ENCODE results near the gene TSFM.

The TSFM gene

DNA sequence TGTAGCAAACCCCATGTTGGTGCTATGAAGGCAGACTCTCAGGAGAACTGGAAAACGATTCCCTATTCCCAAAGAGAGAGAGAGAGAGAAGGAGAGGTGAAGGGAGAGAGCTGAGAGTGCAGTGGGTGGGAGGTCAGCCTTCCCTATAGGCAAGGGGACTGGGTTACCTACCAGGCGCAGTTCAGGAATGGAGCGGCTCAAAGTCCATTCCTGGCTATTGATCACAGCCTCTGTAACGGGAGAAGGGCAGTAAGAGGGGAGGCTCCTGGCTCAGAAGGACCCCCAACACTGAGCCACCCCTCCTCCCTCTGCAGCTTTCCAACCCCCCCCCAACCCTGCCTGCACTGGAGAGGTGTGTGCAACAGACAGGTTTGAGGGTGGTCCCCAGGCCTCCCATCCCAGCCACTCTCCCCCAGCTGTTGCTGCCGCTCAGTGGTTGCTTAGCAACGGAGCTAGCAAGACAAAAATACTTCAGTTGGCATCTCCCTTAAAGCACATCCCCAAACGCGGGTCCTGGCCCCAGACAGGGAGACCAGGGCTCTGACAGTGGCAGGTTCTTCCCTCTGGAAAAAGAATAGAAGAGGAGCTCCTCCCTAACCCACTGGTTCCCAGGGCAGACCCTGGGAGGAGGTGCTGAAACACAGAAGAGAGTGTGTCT, 47.3 kb upstream of the TSFM start:
- H3K4me3 ChIP-seq (ENCODE audit: low read depth in 1 of 2, low read length in 2 of 2) = no peak overlapping the region
- no peak overlapping the region for H2AFZ ChIP-seq (ENCODE audit: low read depth, low read length)
- no peak for TF ChIP-seq EZH2 (IDR thresholded peaks at IDR 0.05; ENCODE audit: borderline replicate concordance, low read depth, low read length, severe bottlenecking)
- TF ChIP-seq, protein P1, sequence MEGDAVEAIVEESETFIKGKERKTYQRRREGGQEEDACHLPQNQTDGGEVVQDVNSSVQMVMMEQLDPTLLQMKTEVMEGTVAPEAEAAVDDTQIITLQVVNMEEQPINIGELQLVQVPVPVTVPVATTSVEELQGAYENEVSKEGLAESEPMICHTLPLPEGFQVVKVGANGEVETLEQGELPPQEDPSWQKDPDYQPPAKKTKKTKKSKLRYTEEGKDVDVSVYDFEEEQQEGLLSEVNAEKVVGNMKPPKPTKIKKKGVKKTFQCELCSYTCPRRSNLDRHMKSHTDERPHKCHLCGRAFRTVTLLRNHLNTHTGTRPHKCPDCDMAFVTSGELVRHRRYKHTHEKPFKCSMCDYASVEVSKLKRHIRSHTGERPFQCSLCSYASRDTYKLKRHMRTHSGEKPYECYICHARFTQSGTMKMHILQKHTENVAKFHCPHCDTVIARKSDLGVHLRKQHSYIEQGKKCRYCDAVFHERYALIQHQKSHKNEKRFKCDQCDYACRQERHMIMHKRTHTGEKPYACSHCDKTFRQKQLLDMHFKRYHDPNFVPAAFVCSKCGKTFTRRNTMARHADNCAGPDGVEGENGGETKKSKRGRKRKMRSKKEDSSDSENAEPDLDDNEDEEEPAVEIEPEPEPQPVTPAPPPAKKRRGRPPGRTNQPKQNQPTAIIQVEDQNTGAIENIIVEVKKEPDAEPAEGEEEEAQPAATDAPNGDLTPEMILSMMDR (IDR thresholded peaks at IDR 0.05; ENCODE audit: borderline replicate concordance, extremely low read depth, low read length, poor library complexity, severe bottlenecking) = no peak
- H3K4me1 ChIP-seq (ENCODE audit: insufficient read depth, low read length) = peaks cover 15% of the 10 kb centered on the region
- peaks cover 16% of the 10 kb centered on the region for H3K79me2 ChIP-seq (ENCODE audit: insufficient read depth, low read length)
- peaks cover 15% of the 10 kb centered on the region for H4K20me1 ChIP-seq (ENCODE audit: insufficient read depth, low read length)
- peaks cover 55% of the 10 kb centered on the region for H3K36me3 ChIP-seq (ENCODE audit: insufficient read depth, low read length)
- ATAC-seq (ENCODE audit: insufficient read depth, low read depth) (0 out of 3 replicates have a peak, but pooled peaks have one; percentile 5), DNase-seq (no peak)
- H3K27ac ChIP-seq (ENCODE audit: low read length) = no peak overlapping the region
- no peaks in the 10 kb centered on the region for H3K27me3 ChIP-seq (ENCODE audit: insufficient read depth, low read length, poor library complexity)
- no peak overlapping the region for H3K9ac ChIP-seq (ENCODE audit: low read depth, low read length)
- H3K4me2 ChIP-seq (ENCODE audit: insufficient read depth, low read length) = no peak overlapping the region
- no peaks in the 10 kb centered on the region for H3K9me3 ChIP-seq (ENCODE audit: insufficient read depth, low read length, severe bottlenecking)

GRCh38 chr12:57735952-57736740, 46.4 kb upstream of the TSFM start:
- Histone ChIP-seq H3K4me2 (ENCODE audit: insufficient read depth, low read length) (no peak overlapping the region), H3K4me3 (ENCODE audit: low read depth in 1 of 2, low read length in 2 of 2) (no peak overlapping the region), H2AFZ (ENCODE audit: low read depth, low read length) (no peak overlapping the region), H3K27me3 (ENCODE audit: insufficient read depth, low read length, poor library complexity) (no peaks in the 10 kb centered on the region), H3K4me1 (ENCODE audit: insufficient read depth, low read length) (peaks cover 23% of the 10 kb centered on the region), H3K9ac (ENCODE audit: low read depth, low read length) (no peak overlapping the region), H3K79me2 (ENCODE audit: insufficient read depth, low read length) (peaks cover 24% of the 10 kb centered on the region), H3K36me3 (ENCODE audit: insufficient read depth, low read length) (peaks cover 47% of the 10 kb centered on the region), H3K9me3 (ENCODE audit: insufficient read depth, low read length, severe bottlenecking) (no peaks in the 10 kb centered on the region), H3K27ac (ENCODE audit: low read length) (no peak overlapping the region), H4K20me1 (ENCODE audit: insufficient read depth, low read length) (peaks cover 21% of the 10 kb centered on the region)
- DNase-seq (no peak), ATAC-seq (ENCODE audit: insufficient read depth, low read depth) (no peak)
- TF ChIP-seq EZH2 (IDR thresholded peaks at IDR 0.05; ENCODE audit: borderline replicate concordance, low read depth, low read length, severe bottlenecking) = no peak
- TF ChIP-seq, protein P1 (IDR thresholded peaks at IDR 0.05; ENCODE audit: borderline replicate concordance, extremely low read depth, low read length, poor library complexity, severe bottlenecking) = no peak

- no peak for DNase-seq
- TF ChIP-seq, protein P1 (IDR thresholded peaks at IDR 0.05; ENCODE audit: borderline replicate concordance, extremely low read depth, low read length, poor library complexity, severe bottlenecking) = no peak
- TF ChIP-seq EZH2 (IDR thresholded peaks at IDR 0.05; ENCODE audit: borderline replicate concordance, low read depth, low read length, severe bottlenecking) = no peak
- no peak for ATAC-seq (ENCODE audit: insufficient read depth, low read depth)
- no peak overlapping the region for H3K27ac ChIP-seq (ENCODE audit: low read length)
- H3K4me1 ChIP-seq (ENCODE audit: insufficient read depth, low read length) = peaks cover 31% of the 10 kb centered on the region
- no peak overlapping the region for H2AFZ ChIP-seq (ENCODE audit: low read depth, low read length)
- H3K9ac ChIP-seq (ENCODE audit: low read depth, low read length) = no peak overlapping the region
- no peak overlapping the region for H3K4me3 ChIP-seq (ENCODE audit: low read depth in 1 of 2, low read length in 2 of 2)
- peaks cover 39% of the 10 kb centered on the region for H3K36me3 ChIP-seq (ENCODE audit: insufficient read depth, low read length)
- no peaks in the 10 kb centered on the region for H3K9me3 ChIP-seq (ENCODE audit: insufficient read depth, low read length, severe bottlenecking)
- H3K27me3 ChIP-seq (ENCODE audit: insufficient read depth, low read length, poor library complexity) = no peaks in the 10 kb centered on the region
- H3K4me2 ChIP-seq (ENCODE audit: insufficient read depth, low read length) = no peak overlapping the region
- H4K20me1 ChIP-seq (ENCODE audit: insufficient read depth, low read length) = peaks cover 21% of the 10 kb centered on the region
- H3K79me2 ChIP-seq (ENCODE audit: insufficient read depth, low read length) = peaks cover 32% of the 10 kb centered on the region
Observed at GRCh38 chr12:57736741-57737466, 45.7 kb upstream of the TSFM start.
